Kidney glomerular epithelial cell (primary cell): Measurements from ENCODE around the gene LACTB.
A peak's percentile ranks its signal among the peaks of the same experiment; 100 is the strongest.
"Not testable (repeated sequence)": the region's sequence is repeated elsewhere in the genome, so short reads cannot be mapped to it uniquely, and the experiment has no call there.

Experiments
- DNase-seq: peaks from one replicate; lab custom pipeline; 2025; lab: John Stamatoyannopoulos, UW

LACTB gene

GRCh38 chr15:63089260-63090043 is 32.2 kb upstream of the LACTB start:
- DNase-seq: peak; percentile 59

GRCh38 chr15:63090472-63090871 is 31.2 kb upstream of the LACTB start:
- DNase-seq: no peak

GRCh38 chr15:63090887-63091286 is 30.8 kb upstream of the LACTB start:
- DNase-seq: no peak

GRCh38 chr15:63091679-63092446 is 29.8 kb upstream of the LACTB start:
- DNase-seq: no peak

- DNase-seq: peak; percentile 73
These were observed 28.0 kb upstream of the LACTB start for GRCh38 chr15:63093486-63094205.

GRCh38 chr15:63094495-63094931 is 27.1 kb upstream of the LACTB start:
- peak; percentile 66 for DNase-seq

- no peak for DNase-seq
These were observed 25.5 kb upstream of the LACTB start for GRCh38 chr15:63096178-63096577.

- not testable (repeated sequence) for DNase-seq
These were observed 22.8 kb upstream of the LACTB start for GRCh38 chr15:63098901-63099300.

GRCh38 chr15:63099581-63099980 is 22.1 kb upstream of the LACTB start:
- not testable (repeated sequence) for DNase-seq

GRCh38 chr15:63103416-63103815 is 18.2 kb upstream of the LACTB start:
- DNase-seq: no peak

- no peak for DNase-seq
These were observed 16.9 kb upstream of the LACTB start for GRCh38 chr15:63104727-63105126.

- DNase-seq: not testable (repeated sequence)
These were observed 16.3 kb upstream of the LACTB start for GRCh38 chr15:63105354-63105753.

GRCh38 chr15:63107895-63108546 is 13.6 kb upstream of the LACTB start:
- DNase-seq: peak; percentile 100

GRCh38 chr15:63109498-63109897 is 12.2 kb upstream of the LACTB start:
- no peak for DNase-seq

GRCh38 chr15:63109920-63110319 is 11.7 kb upstream of the LACTB start:
- no peak for DNase-seq

GRCh38 chr15:63110428-63111026 is 11.1 kb upstream of the LACTB start:
- DNase-seq: no peak

GRCh38 chr15:63111481-63111880 is 10.2 kb upstream of the LACTB start:
- DNase-seq: no peak

- no peak for DNase-seq
These were observed 8.8 kb upstream of the LACTB start for GRCh38 chr15:63112871-63113270.

- DNase-seq: no peak
These were observed 7.2 kb upstream of the LACTB start for GRCh38 chr15:63114465-63114864.

GRCh38 chr15:63118854-63119253 is 2.8 kb upstream of the LACTB start:
- DNase-seq: no peak

- peak; percentile 71 for DNase-seq
These were observed 578 bp downstream of the LACTB start for GRCh38 chr15:63122002-63122875.
